K562 (cell line): ENCODE results near the gene STX1A. TPM values are rescaled to one million over a fixed set of nuclear protein-coding genes. Genes with fewer than 3 reads are reported as not detected.

ENCODE experiments used
- ELF1 ChIP-seq: fragments of 200-800 bp; sonication (Bioruptor generic); IDR thresholded peaks from 2 replicates; pipeline ENCODE4 v1.6.1; 2016; ENCODE audit warnings: missing genetic modification characterization, missing compliant biosample characterization
- ELF2 ChIP-seq: fragments of 250-450 bp; sonication (Bioruptor Pico); IDR thresholded peaks from 2 replicates; pipeline ENCODE4 v1.5.0; 2021; ENCODE audit warnings: mild to moderate bottlenecking
- FOS ChIP-seq: IDR thresholded peaks from 3 replicates; pipeline ENCODE4 v1.6.1; 2011; ENCODE audit not compliant: insufficient read length; ENCODE audit errors: extremely low read depth
- FOXK2 ChIP-seq, 2 experiments: fragments of 450-650 bp; IDR thresholded peaks in 1 of 2; conservative IDR thresholded peaks in 1 of 2; 2 replicates each; pipeline ENCODE4 v1.6.1; 2016; ENCODE audit warnings: low read depth in 2 of 2, mild to moderate bottlenecking in 1 of 2
- HDAC1 ChIP-seq, 2 experiments: fragments of 450-650 bp; IDR thresholded peaks; 2 replicates each; pipeline ENCODE4 v1.6.1; 2016 to 2017; ENCODE audit warnings: inconsistent platforms in 1 of 2, mild to moderate bottlenecking in 1 of 2, moderate library complexity in 1 of 2
- HDAC6 ChIP-seq: IDR thresholded peaks from 2 replicates; pipeline ENCODE4 v1.6.1; 2012; ENCODE audit warnings: low read depth, mild to moderate bottlenecking, control low read depth, inconsistent platforms, low read length, moderate library complexity
- HMGN3 ChIP-seq: IDR thresholded peaks from 2 replicates; pipeline ENCODE4 v1.6.1; 2011; ENCODE audit warnings: borderline replicate concordance, low read depth, mild to moderate bottlenecking, mixed read lengths, low read length; ENCODE audit not compliant: insufficient read length; ENCODE audit errors: extremely low read depth
- KLF10 ChIP-seq: fragments of 250-450 bp; sonication (Bioruptor Pico); IDR thresholded peaks from 2 replicates; pipeline ENCODE4 v1.6.1; 2021; ENCODE audit warnings: matching md5 sums
- MCM5 ChIP-seq: fragments of 450-650 bp; IDR thresholded peaks from 2 replicates; pipeline ENCODE4 v1.6.1; 2016; ENCODE audit warnings: low read depth
- NELFE ChIP-seq: IDR thresholded peaks from 2 replicates; pipeline ENCODE4 v1.6.1; 2011; ENCODE audit warnings: mild to moderate bottlenecking; ENCODE audit not compliant: insufficient read depth, insufficient read length
- POLR3G ChIP-seq: IDR thresholded peaks from 2 replicates; pipeline ENCODE4 v1.6.1; 2011; ENCODE audit not compliant: insufficient read length, insufficient replicate concordance; ENCODE audit errors: extremely low read depth
- XRCC5 ChIP-seq: fragments of 200-400 bp; formaldehyde crosslinking; IDR thresholded peaks from 2 replicates; pipeline ENCODE4 v1.6.1; 2017; ENCODE audit warnings: low read depth, mild to moderate bottlenecking, low read length
- ZNF318 ChIP-seq, 2 experiments: fragments of 450-650 bp; IDR thresholded peaks; 2 replicates each; pipeline ENCODE4 v1.6.1; 2016; ENCODE audit warnings: mild to moderate bottlenecking in 2 of 2, borderline replicate concordance in 1 of 2, low read depth in 1 of 2, moderate library complexity in 1 of 2
- polyA plus RNA-seq, 8 experiments: library from polyadenylated mRNA; depleted of rRNA in 4 of 8; stranded (reverse) in 5 of 8; unstranded in 3 of 8; fragments of >200 nt; fragmentation: Nextera tagmentation in 2 of 8; fragmentation: Illumina TruSeq in 1 of 8; extraction: Ambion mirVana in 2 of 8; extraction: Trizol in 1 of 8; gene quantifications; 2 replicates each; pipeline versions ENCODE4 v1.2.1 to v1.2.3, GENCODE V29; 2011 to 2014; ENCODE audit warnings: inconsistent platforms in 1 of 8, missing spikeins in 1 of 8
- total RNA-seq, 7 experiments: library from RNA; depleted of rRNA in 6 of 7; stranded (reverse); fragments of >200 nt in 6 of 7; fragmentation: Illumina TruSeq in 2 of 7; extraction: Trizol in 2 of 7; gene quantifications; 2 replicates each; pipeline versions ENCODE4 v1.2.1 to v1.2.3, GENCODE V29; 2011 to 2021; ENCODE audit warnings: low replicate concordance in 1 of 7
- TF ChIP-seq, protein P1 (sequence below): fragments of 450-650 bp; conservative IDR thresholded peaks from 2 replicates; pipeline ENCODE4 v1.6.1; 2016; ENCODE audit warnings: missing genetic modification characterization, low read depth, mild to moderate bottlenecking, control low read depth, missing compliant biosample characterization
- TF ChIP-seq, protein P2 (sequence below): fragments of 450-650 bp; IDR thresholded peaks from 2 replicates; pipeline ENCODE4 v1.6.1; 2016; ENCODE audit warnings: borderline replicate concordance

Gene STX1A
- total and polyA plus RNA-seq, 9 of the 15 experiments (the other 6 are each of a cell fraction or from before 2014, with no cell fraction given) = 0.04 to 15.1 (median 6.3) TPM

DNA sequence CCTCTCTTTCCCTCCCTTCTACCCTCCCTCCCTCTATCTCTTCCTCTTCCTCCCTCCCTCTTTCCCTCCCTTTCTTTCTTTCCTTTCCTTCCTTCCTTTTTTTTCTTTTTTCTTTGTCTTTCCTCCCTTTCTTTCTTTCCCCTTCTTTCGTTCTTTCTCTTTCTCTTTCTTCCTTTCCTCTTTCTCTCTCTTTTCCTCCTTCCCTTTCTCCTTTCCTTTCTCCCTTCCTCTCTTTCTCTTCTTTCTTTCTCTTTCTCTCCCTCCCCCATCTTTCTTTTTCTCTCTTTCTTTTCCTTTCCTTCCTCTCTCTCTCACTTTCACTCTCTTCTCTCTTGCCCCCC, 43.2 kb upstream of the STX1A start (continued):
- TF ChIP-seq, protein P1, sequence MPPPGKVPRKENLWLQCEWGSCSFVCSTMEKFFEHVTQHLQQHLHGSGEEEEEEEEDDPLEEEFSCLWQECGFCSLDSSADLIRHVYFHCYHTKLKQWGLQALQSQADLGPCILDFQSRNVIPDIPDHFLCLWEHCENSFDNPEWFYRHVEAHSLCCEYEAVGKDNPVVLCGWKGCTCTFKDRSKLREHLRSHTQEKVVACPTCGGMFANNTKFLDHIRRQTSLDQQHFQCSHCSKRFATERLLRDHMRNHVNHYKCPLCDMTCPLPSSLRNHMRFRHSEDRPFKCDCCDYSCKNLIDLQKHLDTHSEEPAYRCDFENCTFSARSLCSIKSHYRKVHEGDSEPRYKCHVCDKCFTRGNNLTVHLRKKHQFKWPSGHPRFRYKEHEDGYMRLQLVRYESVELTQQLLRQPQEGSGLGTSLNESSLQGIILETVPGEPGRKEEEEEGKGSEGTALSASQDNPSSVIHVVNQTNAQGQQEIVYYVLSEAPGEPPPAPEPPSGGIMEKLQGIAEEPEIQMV = peak; percentile 44; the same call in 1 of the 2 replicates
- TF ChIP-seq, protein P2, sequence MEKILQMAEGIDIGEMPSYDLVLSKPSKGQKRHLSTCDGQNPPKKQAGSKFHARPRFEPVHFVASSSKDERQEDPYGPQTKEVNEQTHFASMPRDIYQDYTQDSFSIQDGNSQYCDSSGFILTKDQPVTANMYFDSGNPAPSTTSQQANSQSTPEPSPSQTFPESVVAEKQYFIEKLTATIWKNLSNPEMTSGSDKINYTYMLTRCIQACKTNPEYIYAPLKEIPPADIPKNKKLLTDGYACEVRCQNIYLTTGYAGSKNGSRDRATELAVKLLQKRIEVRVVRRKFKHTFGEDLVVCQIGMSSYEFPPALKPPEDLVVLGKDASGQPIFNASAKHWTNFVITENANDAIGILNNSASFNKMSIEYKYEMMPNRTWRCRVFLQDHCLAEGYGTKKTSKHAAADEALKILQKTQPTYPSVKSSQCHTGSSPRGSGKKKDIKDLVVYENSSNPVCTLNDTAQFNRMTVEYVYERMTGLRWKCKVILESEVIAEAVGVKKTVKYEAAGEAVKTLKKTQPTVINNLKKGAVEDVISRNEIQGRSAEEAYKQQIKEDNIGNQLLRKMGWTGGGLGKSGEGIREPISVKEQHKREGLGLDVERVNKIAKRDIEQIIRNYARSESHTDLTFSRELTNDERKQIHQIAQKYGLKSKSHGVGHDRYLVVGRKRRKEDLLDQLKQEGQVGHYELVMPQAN = 0 out of 2 replicates have a peak, but pooled peaks have one; percentile 32
- TF ChIP-seq ELF1 (tag) = no peak
- no peak for TF ChIP-seq XRCC5
- TF ChIP-seq HDAC6 = no peak
- no peak for TF ChIP-seq FOS
- no peak for TF ChIP-seq KLF10 (CRISPR knock-in tag)
- TF ChIP-seq ZNF318 (IDR thresholded peaks at IDR 0.05; ENCODE audit: borderline replicate concordance in 1 of 2, low read depth in 1 of 2) = no peak
- TF ChIP-seq FOXK2 (conservative IDR thresholded peaks at IDR 0.05 in 1 of 2, IDR thresholded peaks at IDR 0.05 in 1 of 2; ENCODE audit: low read depth in 2 of 2) = no peak
- no peak for TF ChIP-seq POLR3G
- TF ChIP-seq NELFE = no peak
- no peak for TF ChIP-seq MCM5
- TF ChIP-seq HDAC1 (IDR thresholded peaks at IDR 0.05) = peak in 1 of 2 experiments; percentile 35; a peak in 1 of 4 replicates
- TF ChIP-seq ELF2 = no peak
- TF ChIP-seq HMGN3 = no peak
